Spleen (tissue), 11 donors: ENCODE results near the gene GAL3ST2. TPM values are rescaled to one million over a fixed set of nuclear protein-coding genes. Genes with fewer than 3 reads are reported as not detected.
"Not testable (repeated sequence)": the region's sequence is repeated elsewhere in the genome, so short reads cannot be mapped to it uniquely, and the experiment has no call there.

Source experiments
- DNase-seq: peaks from one replicate; pipeline ENCODE4 v3.0.0-alpha.2; 2020
- H3K27ac ChIP-seq, 8 donors: fragments of 200-600 bp; sonication (generic) in 7 of 8; 1 replicate in 4 of 8; 2 replicates in 4 of 8; pipeline versions ENCODE4 v1.5.0 to v1.8.0; 2016 to 2021; ENCODE audit warnings: inconsistent platforms in 4 of 8, mild to moderate bottlenecking in 4 of 8, moderate library complexity in 1 of 8
- H3K27me3 ChIP-seq, 7 donors: fragments of 200-600 bp; sonication (generic) in 6 of 7; replicated peaks in 1 of 7; 1 replicate in 4 of 7; 2 replicates in 3 of 7; pipeline versions ENCODE4 v1.5.0 to v1.8.0; 2016 to 2021; ENCODE audit warnings: inconsistent platforms in 3 of 7, mild to moderate bottlenecking in 1 of 7
- H3K36me3 ChIP-seq, 6 donors: fragments of 200-600 bp; sonication (generic) in 5 of 6; 1 replicate in 4 of 6; 2 replicates in 2 of 6; pipeline versions ENCODE4 v1.5.0 to v1.8.0; 2016 to 2021; ENCODE audit warnings: inconsistent platforms in 2 of 6
- H3K4me1 ChIP-seq, 6 donors: fragments of 200-600 bp; sonication (generic) in 5 of 6; 1 replicate in 3 of 6; 2 replicates in 3 of 6; pipeline versions ENCODE4 v1.5.0 to v1.8.0; 2016 to 2021; ENCODE audit warnings: inconsistent platforms in 3 of 6
- H3K4me3 ChIP-seq, 8 donors: fragments of 200-600 bp; sonication (generic) in 7 of 8; 1 replicate in 4 of 8; 2 replicates in 4 of 8; pipeline versions ENCODE4 v1.5.0 to v1.8.0; 2016 to 2021; ENCODE audit warnings: inconsistent platforms in 4 of 8, mild to moderate bottlenecking in 4 of 8, moderate library complexity in 2 of 8
- H3K9me3 ChIP-seq, 8 donors: fragments of 200-600 bp; sonication (generic) in 7 of 8; 1 replicate in 4 of 8; 2 replicates in 4 of 8; pipeline versions ENCODE4 v1.5.0 to v1.8.0; 2016 to 2021; ENCODE audit warnings: inconsistent platforms in 4 of 8
- CTCF ChIP-seq, 11 experiments: fragments of 200-600 bp in 7 of 11; fragments of 450-650 bp in 4 of 11; sonication (generic) in 4 of 11; IDR thresholded peaks in 8 of 11; conservative IDR thresholded peaks in 3 of 11; 1 replicate in 7 of 11; 2 replicates in 4 of 11; pipeline versions ENCODE4 v1.4.0 to v1.8.0; 2016 to 2021; ENCODE audit warnings: antibody characterized with exemption in 11 of 11, inconsistent platforms in 4 of 11, mild to moderate bottlenecking in 1 of 11
- POLR2A ChIP-seq, 3 donors: fragments of 450-650 bp; IDR thresholded peaks; one replicate each; pipeline ENCODE4 v1.5.1; 2017; ENCODE audit warnings: antibody characterized with exemption in 3 of 3, mild to moderate bottlenecking in 1 of 3
- POLR2AphosphoS5 ChIP-seq, 3 donors: sonication (generic); formaldehyde crosslinking; IDR thresholded peaks; one replicate each; pipeline ENCODE4 v1.5.1; 2017; ENCODE audit warnings: antibody characterized with exemption in 3 of 3
- WGBS, 5 donors: extraction: QIAGEN DNeasy Blood & Tissue Kit in 3 of 5; methylation state at CpG; one replicate each; pipeline versions ENCODE4 v1.1.5 to v1.1.7; 2013 to 2018; 5-methylcytosine and 5-hydroxymethylcytosine counted together
- intact Hi-C: fragments of 100-400 bp; cut with DNase I; formaldehyde crosslinking; loops from one replicate; pipeline ENCODE4 v1.15.0; 2023; ENCODE audit warnings: low total_unique reads
- polyA plus RNA-seq, 3 donors: library from polyadenylated mRNA; stranded (reverse); fragments of 200-250 nt; gene quantifications; one replicate each; pipeline ENCODE4 v1.2.1, GENCODE V29; 2013
- total RNA-seq, 7 donors: library from RNA; depleted of rRNA in 3 of 7; stranded (reverse); fragments of >200 nt in 3 of 7; fragmentation: NEBNext Ultra II Directional in 4 of 7; extraction: Animal tissue kit (Norgen Biotek cat#: 25700) in 4 of 7; gene quantifications; one replicate each; pipeline versions ENCODE4 v1.1.0 to v1.2.1, GENCODE V29; 2016 to 2021
- donor health status: healthy with polysubstance abuse.
- donor health status: DM: no; HTN: no; CAD: no; lungs with moderate emphysema.
- donor health status: DM: no; HTN: no; CAD: no.
- donor health status: Bipolar disorder and iron deficiency.
- donor health status: healthy.
- donor health status: DM: no; HTN: no; CAD: no.
- donor health status: DM: yes; HTN: yes; CAD: no.

The GAL3ST2 gene
- total and polyA plus RNA-seq, 10 donors: 0.25 to 0.85 TPM; not detected in 8

GRCh38 chr2:241730671-241731293 lies 45.8 kb upstream of the GAL3ST2 start:
- Histone ChIP-seq H3K36me3 (peaks cover 0 to 11% (median 3%) of the 10 kb centered on the region in 6 donors), H3K27ac (peak overlapping the region in 6 of 8 donors; percentile 19 to 62 (median 32)), H3K9me3 (no peaks in the 10 kb centered on the region), H3K4me3 (no peak overlapping the region), H3K4me1 (peaks cover 4 to 47% (median 31%) of the 10 kb centered on the region in 6 donors), H3K27me3 (no peaks in the 10 kb centered on the region)
- DNase-seq: no peak
- TF ChIP-seq CTCF (IDR thresholded peaks at IDR 0.05 in 8 of 11, conservative IDR thresholded peaks at IDR 0.05 in 3 of 11): no peak
- TF ChIP-seq POLR2AphosphoS5 (IDR thresholded peaks at IDR 0.05): no peak
- TF ChIP-seq POLR2A (IDR thresholded peaks at IDR 0.05): no peak
- intact Hi-C loops: loop anchor here (10.0 kb wide), 1 partner anchor 144 kb away; no protein-coding TSS in a partner anchor
- WGBS, 5 donors: 52 to 68% (median 62%) methylated on average over 12 of the region's 12 CpGs

DNA sequence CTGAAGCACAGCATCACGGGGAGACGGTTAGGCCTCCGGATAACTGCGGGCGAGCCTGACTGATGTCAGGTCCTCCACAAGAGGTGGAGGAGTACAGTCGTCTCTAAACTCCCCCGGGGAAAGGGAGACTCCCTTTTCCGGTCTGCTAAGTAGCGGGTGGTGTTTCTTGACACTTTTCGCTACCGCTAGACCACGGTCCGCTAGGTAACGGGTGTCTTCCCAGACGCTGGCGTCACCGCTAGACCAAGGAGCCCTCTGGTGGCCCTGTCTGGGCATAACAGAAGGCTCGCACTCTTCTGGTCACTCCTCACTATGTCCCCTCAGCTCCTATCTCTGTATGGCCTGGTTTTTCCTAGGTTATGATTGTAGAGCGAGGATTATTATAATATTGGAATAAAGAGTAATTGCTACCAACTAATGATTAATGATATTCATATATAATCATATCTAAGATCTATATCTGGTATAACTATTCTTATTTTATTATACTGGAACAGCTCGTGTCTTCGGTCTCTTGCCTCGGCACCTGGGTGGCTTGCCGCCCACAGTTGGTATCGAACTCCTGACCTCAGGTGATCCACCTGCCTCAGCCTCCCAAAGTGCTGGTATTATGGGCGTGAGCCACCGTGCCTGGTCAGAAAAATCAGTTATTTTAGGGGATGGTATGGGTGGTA lies 44.0 kb upstream of the GAL3ST2 start:
- TF ChIP-seq CTCF (IDR thresholded peaks at IDR 0.05 in 8 of 11, conservative IDR thresholded peaks at IDR 0.05 in 3 of 11): peak in 10 of 11 experiments; percentile 43 to 86 (median 66)
- Histone ChIP-seq H3K27ac (peak overlapping the region in 2 of 8 donors; percentile 3 to 22), H3K4me1 (peaks cover 4 to 66% (median 40%) of the 10 kb centered on the region in 6 donors), H3K4me3 (peak overlapping the region in 2 of 8 donors; percentile 14 to 44)
- not testable (repeated sequence) for H3K27me3 ChIP-seq, H3K9me3 ChIP-seq, H3K36me3 ChIP-seq
- intact Hi-C loops: loop anchor here (10.0 kb wide), 1 partner anchor 142 kb away; no protein-coding TSS in a partner anchor
- DNase-seq: peak; percentile 92
- 37 to 48% (median 43%) methylated on average over 18 to 26 of the region's 26 CpGs for WGBS, 5 donors

DNA sequence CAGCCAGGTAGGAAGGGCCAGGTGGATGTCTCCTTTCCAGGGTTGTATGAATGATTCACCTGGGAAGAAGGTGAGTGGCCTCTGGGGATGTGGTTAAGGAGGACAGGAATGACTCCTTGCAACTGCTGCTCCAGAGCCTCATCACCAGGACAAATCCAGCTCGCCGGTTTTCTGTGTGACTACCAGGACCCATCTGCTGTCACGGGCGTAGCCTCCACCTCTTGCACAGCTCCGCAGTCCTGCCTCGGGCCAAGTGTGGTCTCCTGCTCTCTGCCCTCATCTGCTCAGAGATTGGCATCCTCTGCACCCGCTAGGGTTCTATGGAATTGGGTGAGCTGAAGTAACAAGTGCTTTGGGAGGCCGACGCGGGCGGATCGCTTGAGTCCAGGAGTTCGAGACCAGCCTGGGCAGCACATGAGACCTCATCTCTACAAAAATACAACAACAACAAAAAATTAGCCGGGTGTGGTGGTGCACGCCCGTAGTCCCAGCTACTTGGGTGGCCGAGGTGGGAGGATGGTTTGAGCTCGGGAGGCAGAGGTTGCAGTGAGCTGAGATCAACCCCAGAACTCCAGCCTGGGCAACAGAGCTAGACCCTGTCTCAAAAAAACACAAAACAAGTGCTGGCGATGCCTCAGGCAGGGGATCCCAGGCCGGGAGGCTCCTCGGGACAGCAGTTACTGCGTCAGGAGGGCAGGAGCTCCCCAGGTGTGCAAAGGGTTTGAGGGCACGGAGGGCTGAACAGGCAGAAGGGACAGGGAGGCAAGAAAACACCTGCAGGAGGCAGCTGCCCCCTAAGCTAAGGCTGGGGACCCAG lies 43.0 kb upstream of the GAL3ST2 start:
- Histone ChIP-seq H3K9me3 (no peaks in the 10 kb centered on the region), H3K27me3 (no peaks in the 10 kb centered on the region), H3K4me3 (peak overlapping the region; percentile 27 to 99 (median 92)), H3K27ac (peak overlapping the region; percentile 38 to 96 (median 94)), H3K4me1 (peaks cover 4 to 75% (median 40%) of the 10 kb centered on the region in 6 donors), H3K36me3 (peaks cover 0 to 8% (median 0%) of the 10 kb centered on the region in 6 donors)
- intact Hi-C loops: loop anchor here (10.0 kb wide), 1 partner anchor 141 kb away; no protein-coding TSS in a partner anchor
- 85 to 91% (median 88%) methylated on average over 23 of the region's 23 CpGs for WGBS, 5 donors
- DNase-seq: peak; percentile 81
- TF ChIP-seq POLR2AphosphoS5 (IDR thresholded peaks at IDR 0.05) (no peak), POLR2A (IDR thresholded peaks at IDR 0.05) (no peak), CTCF (IDR thresholded peaks at IDR 0.05 in 8 of 11, conservative IDR thresholded peaks at IDR 0.05 in 3 of 11) (no peak)
